Activated naive CD4-positive, alpha-beta T cell treated with Interleukin-2 at 50 U/mL for 16 hours (primary cell): ENCODE results near the gene VWA3B.
"Not testable (repeated sequence)": the region's sequence is repeated elsewhere in the genome, so short reads cannot be mapped to it uniquely, and the experiment has no call there.

ENCODE experiments used
- DNase-seq: peaks from one replicate; pipeline ENCODE4 v3.0.0-alpha.2; 2020

VWA3B gene, protein sequence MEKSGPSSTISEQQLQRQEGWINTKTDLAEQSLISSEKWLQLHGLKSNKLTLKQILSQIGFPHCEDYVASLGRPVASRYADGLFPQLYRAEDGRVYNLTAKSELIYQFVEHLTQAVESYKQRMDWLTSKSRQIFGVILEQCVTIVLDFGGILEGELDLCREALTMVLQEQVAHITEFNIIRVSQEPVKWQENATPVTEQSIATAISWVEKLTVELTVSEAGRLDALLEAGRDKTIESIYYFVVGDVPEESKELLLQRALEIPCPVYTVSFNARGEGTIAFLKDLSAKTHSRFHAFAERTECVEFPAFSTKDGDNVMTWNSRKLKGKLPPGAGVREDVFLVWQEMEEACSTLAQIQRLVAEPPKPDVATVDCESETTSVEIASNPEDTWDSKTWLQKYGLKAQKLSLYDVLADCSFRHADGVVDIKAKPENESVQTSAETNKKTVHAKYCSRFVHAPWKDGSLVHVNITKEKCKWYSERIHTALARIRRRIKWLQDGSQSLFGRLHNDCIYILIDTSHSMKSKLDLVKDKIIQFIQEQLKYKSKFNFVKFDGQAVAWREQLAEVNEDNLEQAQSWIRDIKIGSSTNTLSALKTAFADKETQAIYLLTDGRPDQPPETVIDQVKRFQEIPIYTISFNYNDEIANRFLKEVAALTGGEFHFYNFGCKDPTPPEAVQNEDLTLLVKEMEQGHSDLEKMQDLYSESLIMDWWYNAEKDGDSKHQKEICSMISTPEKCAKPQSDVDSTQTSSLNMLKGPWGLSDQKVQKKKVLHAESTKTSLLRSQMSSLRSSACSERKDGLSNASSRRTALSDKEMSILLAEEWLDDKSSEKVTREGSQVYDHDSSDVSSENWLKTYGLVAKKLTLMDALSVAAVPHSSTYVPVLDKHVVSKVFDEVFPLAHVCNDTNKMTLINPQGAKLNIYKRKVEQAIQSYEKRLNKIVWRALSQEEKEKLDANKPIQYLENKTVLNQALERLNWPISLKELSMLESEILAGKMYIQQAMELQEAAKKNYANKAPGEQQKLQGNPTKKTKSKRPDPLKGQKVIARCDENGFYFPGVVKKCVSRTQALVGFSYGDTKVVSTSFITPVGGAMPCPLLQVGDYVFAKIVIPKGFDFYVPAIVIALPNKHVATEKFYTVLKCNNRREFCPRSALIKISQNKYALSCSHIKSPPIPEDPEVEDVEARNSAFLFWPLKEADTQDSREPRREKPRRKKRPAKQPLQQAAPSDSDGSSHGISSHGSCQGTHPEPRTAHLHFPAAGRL (N-terminal part only)

GRCh38 chr2:98086491-98087446 lies at the start of gene VWA3B:
VWA3B (plus strand) TSS chr2:98087167; CDS start chr2:98093093, 5,926 bp downstream.
- DNase-seq: peak; percentile 42

DNA sequence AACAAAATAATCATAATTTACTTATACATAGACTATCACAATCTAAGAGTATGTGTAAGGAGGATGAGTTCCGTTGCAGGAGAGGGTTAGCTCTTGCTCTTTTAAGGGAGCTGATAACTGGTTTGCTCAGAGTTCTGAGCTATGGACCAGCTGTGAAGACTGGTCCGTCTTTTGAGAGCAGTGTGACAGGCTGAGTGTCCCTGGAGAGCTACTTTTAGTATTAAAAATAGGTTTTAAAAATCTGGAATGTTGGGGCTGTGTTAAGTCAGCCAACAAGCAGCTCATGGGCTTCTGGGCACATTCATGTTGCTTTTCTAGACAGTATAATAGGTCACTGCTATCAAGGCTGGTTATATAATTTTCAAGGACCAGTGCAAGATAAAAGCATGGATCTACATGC lies 49.8 kb upstream of the VWA3B start:
- DNase-seq: no peak

DNA sequence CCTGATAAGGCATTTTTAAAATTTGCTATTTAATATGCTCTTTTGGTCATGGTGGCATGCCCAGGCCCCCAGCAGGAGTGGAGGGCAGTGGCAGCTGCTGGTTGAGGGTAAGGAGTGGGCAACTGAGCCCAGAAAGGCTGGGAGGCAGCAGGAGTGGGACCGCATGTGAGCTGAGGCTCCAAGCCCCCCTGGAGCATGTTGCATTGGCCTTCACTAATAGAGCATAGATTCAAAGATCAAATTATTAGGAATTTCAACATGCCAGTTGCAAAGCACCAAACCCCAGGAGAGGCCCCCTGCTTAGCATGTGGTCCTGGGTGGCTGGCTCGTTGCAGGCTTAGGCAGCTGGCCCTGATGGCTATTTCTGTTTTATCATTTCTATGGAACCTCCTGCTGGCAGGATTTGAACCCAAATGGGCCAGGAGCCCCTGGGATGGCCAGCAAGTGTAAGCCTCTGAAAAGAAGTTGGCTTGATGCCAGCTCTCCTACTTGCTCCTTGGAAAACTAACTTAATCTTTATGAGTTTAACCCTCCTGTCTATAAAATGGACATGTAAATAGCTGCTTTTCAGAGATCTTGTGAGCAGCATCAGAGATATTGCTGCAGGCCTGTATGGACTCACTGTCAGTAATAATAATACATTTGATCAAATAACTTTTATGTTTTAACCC lies 49.2 kb upstream of the VWA3B start:
- DNase-seq: no peak

GRCh38 chr2:98039085-98039756 lies 47.7 kb upstream of the VWA3B start:
- DNase-seq: no peak

GRCh38 chr2:98040331-98040939 lies 46.5 kb upstream of the VWA3B start:
- no peak for DNase-seq

DNA sequence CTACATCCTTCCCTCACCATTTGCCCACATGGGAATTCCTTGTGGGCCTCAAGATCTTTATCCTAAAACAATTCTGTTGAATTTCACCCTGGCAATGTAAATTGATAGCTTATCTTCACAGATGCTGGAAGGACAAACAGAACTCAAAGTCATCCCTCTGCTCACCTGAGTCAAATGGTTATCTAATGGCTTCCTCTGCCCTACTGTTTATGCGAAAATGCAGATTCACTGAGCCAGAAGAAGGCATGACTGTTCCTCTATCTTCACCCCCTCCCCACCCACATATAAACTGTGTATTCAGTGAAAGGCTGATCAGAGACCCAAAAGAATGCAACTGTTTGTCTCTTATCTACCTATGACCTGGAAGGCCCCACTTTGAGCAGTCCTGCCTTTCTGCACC lies 43.9 kb upstream of the VWA3B start:
- DNase-seq: no peak

DNA sequence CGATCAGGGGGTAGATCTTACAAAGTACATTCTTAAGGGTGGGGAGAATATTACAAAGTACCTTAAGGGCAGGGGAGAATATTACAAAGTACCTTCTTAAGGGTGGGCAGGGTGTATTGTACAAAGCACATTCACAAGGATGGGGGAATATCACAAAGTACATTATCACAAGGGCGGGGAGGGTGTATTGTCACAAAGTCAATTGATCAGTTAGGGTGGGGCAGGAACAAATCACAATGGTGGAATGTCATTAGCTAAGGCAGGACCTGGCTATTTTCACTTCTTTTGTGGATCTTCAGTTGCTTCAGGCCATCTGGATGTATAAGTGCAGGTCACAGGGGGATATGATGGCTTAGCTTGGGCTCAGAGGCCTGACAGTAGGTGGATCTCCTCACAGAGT lies 42.2 kb upstream of the VWA3B start:
- DNase-seq: not testable (repeated sequence)

GRCh38 chr2:98050070-98050469 lies 36.9 kb upstream of the VWA3B start:
- DNase-seq: no peak

GRCh38 chr2:98058191-98058975 lies 28.6 kb upstream of the VWA3B start:
- DNase-seq: no peak

DNA sequence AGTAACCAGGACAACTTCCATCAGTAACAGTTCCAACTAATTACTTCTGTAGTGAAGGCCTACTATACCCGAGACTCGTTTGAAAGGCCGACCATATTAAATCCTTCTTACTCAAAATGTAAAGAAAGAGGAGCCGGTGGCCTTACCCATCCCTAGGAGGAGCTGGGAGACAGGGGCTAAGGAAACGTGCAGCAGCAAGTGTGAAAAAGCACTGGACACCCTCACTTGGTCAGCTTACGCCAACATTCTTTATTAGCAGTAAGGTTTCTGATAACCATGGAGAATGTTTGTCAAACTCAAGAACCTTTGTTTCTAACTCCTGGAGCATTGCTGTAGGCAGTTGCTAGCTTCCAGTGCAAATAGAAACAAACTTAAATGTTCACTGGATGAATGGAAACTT lies 26.7 kb upstream of the VWA3B start:
- DNase-seq: no peak

DNA sequence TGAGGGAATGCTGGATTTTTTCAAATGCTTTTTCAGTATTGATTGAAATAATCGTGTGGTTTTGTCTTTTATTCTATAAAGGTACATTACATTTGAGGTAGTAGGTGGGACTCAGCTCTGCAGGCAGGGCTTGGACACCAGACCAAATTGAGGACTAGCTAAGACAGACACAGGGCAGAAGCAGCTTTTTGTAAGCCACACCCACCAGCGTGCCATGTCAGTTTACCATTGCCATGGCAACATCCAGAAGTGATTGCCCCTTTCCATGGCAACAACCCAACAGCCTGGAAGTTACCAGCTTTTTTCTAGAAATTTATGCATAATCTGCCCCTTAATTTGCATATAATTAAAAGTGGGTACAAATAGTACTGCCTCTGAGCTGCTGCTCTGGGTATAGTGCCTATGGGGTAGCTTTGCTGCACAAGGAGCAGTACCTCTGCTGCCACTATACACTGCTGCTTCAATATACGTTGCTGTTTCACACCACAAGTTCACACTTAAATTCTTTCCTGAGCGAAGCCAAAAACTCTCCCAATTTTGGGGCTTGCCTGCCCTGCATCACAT lies 23.6 kb upstream of the VWA3B start:
- DNase-seq: no peak

DNA sequence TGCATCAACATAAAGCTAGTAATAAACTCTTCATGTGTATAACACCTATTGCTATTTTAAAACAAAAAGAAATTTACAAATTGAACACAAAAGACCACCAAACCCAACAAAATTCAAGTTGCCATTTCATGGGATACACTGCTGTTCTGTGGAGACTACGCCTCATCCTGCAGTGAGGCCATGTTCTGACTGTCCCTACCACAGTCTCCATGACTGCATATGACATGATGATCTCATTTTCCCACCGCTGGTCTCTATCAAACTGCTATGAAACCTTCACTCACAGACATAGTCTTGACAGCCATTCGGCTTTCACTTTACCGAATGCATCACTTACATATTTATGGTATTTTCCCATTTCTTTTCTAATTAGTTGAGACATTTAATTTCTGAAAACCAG lies 21.2 kb upstream of the VWA3B start:
- DNase-seq: no peak

DNA sequence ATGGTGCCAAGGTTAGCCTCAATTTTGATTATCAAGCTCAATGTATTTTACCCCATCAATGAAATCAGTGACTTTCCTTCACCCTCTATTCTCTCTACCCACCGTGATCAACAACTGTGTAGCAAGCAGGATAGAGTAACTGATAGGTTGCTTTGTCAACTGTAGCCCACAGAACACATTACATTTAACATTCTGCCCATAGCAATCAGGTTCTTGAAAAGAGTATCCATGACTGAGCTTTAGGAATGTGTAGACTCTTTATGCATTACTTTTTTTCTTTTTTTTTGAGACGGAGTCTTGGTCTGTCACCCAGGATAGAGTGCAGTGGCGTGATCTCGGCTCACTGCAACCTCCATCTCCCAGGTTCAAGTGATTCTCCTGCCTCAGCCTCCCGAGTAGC lies 19.8 kb upstream of the VWA3B start:
- no peak for DNase-seq

- DNase-seq: no peak
These were observed 16.9 kb upstream of the VWA3B start for GRCh38 chr2:98070081-98070480.

DNA sequence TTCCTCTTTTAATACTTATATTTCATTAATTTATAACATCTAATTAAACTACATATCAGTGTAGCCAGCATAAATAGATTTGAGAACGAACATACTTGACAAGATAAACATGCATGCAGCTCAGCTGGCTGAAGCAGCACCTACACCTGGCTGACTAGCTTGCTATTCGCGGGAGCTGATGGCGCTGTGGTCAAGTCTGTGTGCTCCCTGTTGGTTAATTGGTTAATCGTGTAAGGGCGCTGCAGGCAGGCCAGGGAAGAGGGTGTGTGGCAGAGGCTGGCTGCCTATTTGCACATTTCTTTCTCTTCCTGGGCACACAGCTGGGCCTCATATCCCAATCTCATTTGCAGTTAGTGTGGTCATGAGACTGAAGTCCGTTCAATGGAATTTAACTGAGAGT lies 14.5 kb upstream of the VWA3B start:
- DNase-seq: no peak

GRCh38 chr2:98078701-98079100 lies 8.3 kb upstream of the VWA3B start:
- no peak for DNase-seq

GRCh38 chr2:98084151-98084868 lies 2.7 kb upstream of the VWA3B start:
- no peak for DNase-seq

- DNase-seq: no peak
These were observed 2.1 kb upstream of the VWA3B start for GRCh38 chr2:98084869-98085238.

DNA sequence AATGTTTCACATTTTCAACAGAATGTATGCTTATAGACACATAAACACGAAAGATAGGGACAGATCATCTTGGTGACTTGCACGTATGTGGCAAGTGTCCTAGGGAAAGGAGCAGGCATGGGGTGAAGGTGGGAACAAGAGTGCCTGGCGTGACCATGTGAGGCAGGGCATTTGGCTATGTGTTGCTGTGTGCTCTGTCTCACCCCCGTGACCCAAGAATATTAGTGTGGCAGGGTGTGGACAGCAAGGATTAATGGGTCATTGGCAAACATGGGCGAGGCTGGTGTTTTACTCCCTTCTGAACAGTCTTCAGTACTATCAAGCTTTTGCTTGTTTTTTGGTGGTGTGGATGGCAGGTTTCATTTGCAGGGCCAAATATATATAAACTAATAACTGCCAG lies 1.3 kb upstream of the VWA3B start:
- no peak for DNase-seq
